ENCODE measurements around the gene FAM221A. TPM values are rescaled to one million over a fixed set of nuclear protein-coding genes. Genes with fewer than 3 reads are reported as not detected.
A peak's percentile ranks its signal among the peaks of the same experiment; 100 is the strongest.

The FAM221A gene
- total RNA-seq, result 6.5 and 8.3 TPM in 2 replicates
- polyA plus RNA-seq, result 7.1 and 10.0 TPM in 2 replicates

DNA sequence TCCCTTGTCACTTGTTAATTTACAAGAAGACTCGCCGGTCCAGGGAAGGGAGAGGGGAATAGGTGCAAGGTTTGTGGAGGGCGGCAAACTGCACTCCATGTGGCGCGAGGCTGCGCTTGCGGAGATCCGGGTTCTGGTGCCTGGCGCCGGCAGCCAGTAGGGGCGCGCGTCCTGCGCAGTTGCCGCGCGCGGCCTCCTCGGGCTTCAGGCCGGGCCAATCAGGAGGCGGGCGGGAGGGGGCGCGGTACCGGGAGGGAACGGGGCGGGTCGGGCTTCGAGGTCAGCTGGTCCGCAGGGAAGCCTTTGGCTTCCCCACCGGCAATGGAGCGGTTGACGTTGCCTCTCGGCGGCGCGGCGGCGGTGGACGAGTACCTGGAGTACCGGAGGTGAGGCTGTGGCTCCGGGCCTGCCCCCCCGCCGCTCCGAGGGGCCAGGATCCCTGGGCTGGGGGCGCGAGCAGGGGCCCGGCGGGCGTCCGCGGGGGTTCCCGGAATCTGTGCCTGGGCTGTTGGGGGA is at the start of gene FAM221A:
FAM221A (plus strand) TSS at position 302 of the 516 bp plus-strand sequence; CDS start at position 322, 20 bp downstream.
- Histone ChIP-seq H3K36me3 (no peaks in the 10 kb centered on the region), H3K9me3 (ENCODE audit: low read depth) (no peaks in the 10 kb centered on the region), H3K27ac (no peak within 1 kb of the TSS), H3K4me1 (ENCODE audit: low read depth) (no peaks in the 10 kb centered on the region), H3K27me3 (no peaks in the 10 kb centered on the region), H3K4me3 (peak within 1 kb of the TSS; percentile 39)
- DNase-seq (ENCODE audit: low read depth in 1 of 2, low spot score in 1 of 2), result peak; percentile 83 to 87
- TF ChIP-seq CTCF (IDR thresholded peaks at IDR 0.05; ENCODE audit: low read depth, low read length), result peak; percentile 79

GRCh38 chr7:23633417-23633816 is 46.6 kb upstream of the FAM221A start:
- Histone ChIP-seq H3K9me3 (ENCODE audit: low read depth) (no peaks in the 10 kb centered on the region), H3K36me3 (no peaks in the 10 kb centered on the region), H3K4me1 (ENCODE audit: low read depth) (no peaks in the 10 kb centered on the region), H3K4me3 (no peak overlapping the region), H3K27ac (no peak overlapping the region), H3K27me3 (no peaks in the 10 kb centered on the region)
- DNase-seq (ENCODE audit: low read depth in 1 of 2, low spot score in 1 of 2), result no peak
- no peak for TF ChIP-seq CTCF (IDR thresholded peaks at IDR 0.05; ENCODE audit: low read depth, low read length)

- no peak for TF ChIP-seq CTCF (IDR thresholded peaks at IDR 0.05; ENCODE audit: low read depth, low read length)
- H3K4me1 ChIP-seq (ENCODE audit: low read depth), result no peaks in the 10 kb centered on the region
- H3K9me3 ChIP-seq (ENCODE audit: low read depth), result no peaks in the 10 kb centered on the region
- no peak overlapping the region for H3K4me3 ChIP-seq
- DNase-seq (ENCODE audit: low read depth in 1 of 2, low spot score in 1 of 2), result no peak
- no peak overlapping the region for H3K27ac ChIP-seq
- H3K27me3 ChIP-seq, result no peaks in the 10 kb centered on the region
- H3K36me3 ChIP-seq, result no peaks in the 10 kb centered on the region
Observed at GRCh38 chr7:23645822-23646221, 34.2 kb upstream of the FAM221A start.

GRCh38 chr7:23653942-23654341 is 26.1 kb upstream of the FAM221A start:
- Histone ChIP-seq H3K4me1 (ENCODE audit: low read depth) (no peaks in the 10 kb centered on the region), H3K4me3 (no peak overlapping the region), H3K9me3 (ENCODE audit: low read depth) (no peaks in the 10 kb centered on the region), H3K36me3 (no peaks in the 10 kb centered on the region), H3K27me3 (no peaks in the 10 kb centered on the region), H3K27ac (no peak overlapping the region)
- no peak for TF ChIP-seq CTCF (IDR thresholded peaks at IDR 0.05; ENCODE audit: low read depth, low read length)
- DNase-seq (ENCODE audit: low read depth in 1 of 2, low spot score in 1 of 2), result peak in 1 of 2 donors; percentile 1

- no peaks in the 10 kb centered on the region for H3K27me3 ChIP-seq
- no peaks in the 10 kb centered on the region for H3K9me3 ChIP-seq (ENCODE audit: low read depth)
- no peaks in the 10 kb centered on the region for H3K36me3 ChIP-seq
- H3K27ac ChIP-seq, result no peak overlapping the region
- no peaks in the 10 kb centered on the region for H3K4me1 ChIP-seq (ENCODE audit: low read depth)
- H3K4me3 ChIP-seq, result no peak overlapping the region
- TF ChIP-seq CTCF (IDR thresholded peaks at IDR 0.05; ENCODE audit: low read depth, low read length), result peak; percentile 48
- peak in 1 of 2 donors; percentile 40 for DNase-seq (ENCODE audit: low read depth in 1 of 2, low spot score in 1 of 2)
Observed at GRCh38 chr7:23654508-23654907, 25.5 kb upstream of the FAM221A start.
